SIG-M5 treated with dmso at 0.1 percent for 504 hours (cell line): ENCODE measurements around the gene PAMR1.
"Not testable (repeated sequence)": the region's sequence is repeated elsewhere in the genome, so short reads cannot be mapped to it uniquely, and the experiment has no call there.

Experiments used
- DNase-seq: peaks from one replicate; lab custom pipeline; 2025; ENCODE audit not compliant: unreplicated experiment; lab: John Stamatoyannopoulos, UW

Gene PAMR1

GRCh38 chr11:35525501-35526175, at the start of gene PAMR1:
PAMR1 (minus strand) TSS chr11:35525616; CDS start chr11:35525585, 31 bp downstream.
- no peak for DNase-seq

GRCh38 chr11:35571696-35572095, 46.3 kb upstream of the PAMR1 start:
- no peak for DNase-seq

- no peak for DNase-seq
These were observed 42.5 kb upstream of the PAMR1 start for GRCh38 chr11:35567737-35568465.

GRCh38 chr11:35566885-35567284, 41.5 kb upstream of the PAMR1 start:
- DNase-seq, result no peak

- DNase-seq, result no peak
These were observed 40.8 kb upstream of the PAMR1 start for GRCh38 chr11:35566181-35566580.

- DNase-seq, result no peak
These were observed 38.8 kb upstream of the PAMR1 start for GRCh38 chr11:35564245-35564595.

GRCh38 chr11:35563484-35564244, 38.2 kb upstream of the PAMR1 start:
- no peak for DNase-seq

- DNase-seq, result no peak
These were observed 34.5 kb upstream of the PAMR1 start for GRCh38 chr11:35559949-35560348.

- DNase-seq, result no peak
These were observed 33.1 kb upstream of the PAMR1 start for GRCh38 chr11:35558513-35558912.

GRCh38 chr11:35555488-35555887, 30.1 kb upstream of the PAMR1 start:
- no peak for DNase-seq

- DNase-seq, result no peak
These were observed 29.3 kb upstream of the PAMR1 start for GRCh38 chr11:35554491-35555437.

DNA sequence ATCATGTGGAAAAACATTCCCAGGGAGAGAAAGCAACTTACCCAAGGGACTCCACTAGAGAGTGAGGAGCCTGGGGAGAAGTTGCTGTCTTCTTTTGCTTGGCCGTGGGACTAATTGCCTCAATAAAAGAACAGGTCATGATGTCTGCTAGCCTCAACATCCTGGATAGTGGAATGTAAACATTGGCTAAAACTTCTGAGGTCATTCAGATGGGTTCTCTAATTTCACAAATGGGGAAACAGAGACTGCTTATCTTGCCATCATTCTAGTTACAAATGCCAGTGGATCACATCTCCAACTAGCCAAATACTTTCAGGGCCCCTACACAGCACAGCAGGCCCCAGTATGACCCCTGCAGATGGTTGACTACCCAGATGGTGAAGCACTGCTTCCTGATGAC, 28.4 kb upstream of the PAMR1 start:
- DNase-seq, result no peak

DNA sequence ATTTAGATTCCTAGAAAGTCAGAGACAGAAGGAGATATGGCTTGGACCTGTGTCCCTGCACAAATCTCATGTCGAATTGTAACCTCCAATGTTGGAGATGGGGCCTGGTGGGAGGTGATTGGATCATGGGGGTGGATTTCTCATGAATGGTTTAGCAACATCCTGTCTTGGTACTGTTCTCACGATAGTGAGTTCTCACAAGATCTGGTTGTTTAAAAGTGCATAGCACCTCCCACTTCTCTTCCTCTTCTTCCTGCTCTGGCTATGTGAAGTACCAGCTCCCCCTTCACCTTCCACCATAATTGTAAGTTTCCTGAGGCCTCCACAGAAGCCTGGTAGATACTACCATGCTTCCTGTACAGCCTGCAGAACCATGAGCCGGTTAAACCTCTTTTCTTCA, 27.6 kb upstream of the PAMR1 start:
- DNase-seq, result no peak

GRCh38 chr11:35552616-35553015, 27.2 kb upstream of the PAMR1 start:
- DNase-seq, result no peak

- no peak for DNase-seq
These were observed 25.1 kb upstream of the PAMR1 start for GRCh38 chr11:35550374-35551036.

- DNase-seq, result no peak
These were observed 24.4 kb upstream of the PAMR1 start for GRCh38 chr11:35549787-35550186.

DNA sequence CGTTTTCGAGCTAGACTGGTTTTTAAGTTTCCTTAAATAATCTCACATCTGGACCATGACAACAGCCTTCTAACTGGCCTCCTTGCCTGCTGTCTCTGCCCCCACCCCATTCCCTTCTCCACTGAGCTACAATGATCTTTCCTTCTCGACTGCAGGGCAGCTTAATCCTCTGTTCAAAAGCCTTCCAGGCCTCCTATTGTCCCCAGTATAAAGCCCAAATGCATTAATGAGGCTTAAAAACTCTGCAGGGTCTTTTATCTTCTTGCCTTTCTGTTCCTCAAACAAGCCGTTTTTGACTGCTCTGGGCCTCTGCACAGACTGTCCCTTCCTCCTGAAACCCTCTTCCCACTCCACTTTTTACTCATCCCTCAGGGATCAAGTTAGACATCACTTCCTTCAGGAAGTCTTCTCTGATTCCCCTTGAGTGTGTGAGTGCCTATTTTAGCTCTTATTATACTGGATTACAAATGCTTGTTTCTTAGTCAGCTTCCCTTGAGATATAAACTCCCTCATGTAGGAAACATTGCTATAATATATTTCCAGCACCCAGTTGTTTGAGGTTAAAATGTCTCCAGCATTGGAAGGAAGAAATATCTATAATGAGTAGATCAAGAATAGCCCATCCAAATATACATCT, 23.6 kb upstream of the PAMR1 start:
- DNase-seq, result no peak

GRCh38 chr11:35547995-35548394, 22.6 kb upstream of the PAMR1 start:
- not testable (repeated sequence) for DNase-seq

- DNase-seq, result no peak
These were observed 20.9 kb upstream of the PAMR1 start for GRCh38 chr11:35546317-35546716.
